Prostate gland (tissue), 2 donors: ENCODE results near the gene TXNRD2. TPM values are rescaled to one million over a fixed set of nuclear protein-coding genes. Genes with fewer than 3 reads are reported as not detected.
"Not testable (repeated sequence)": the region's sequence is repeated elsewhere in the genome, so short reads cannot be mapped to it uniquely, and the experiment has no call there.

Experiments used
- DNase-seq: peaks from one replicate; pipeline ENCODE4 v3.0.0-alpha.2; 2019; ENCODE audit warnings: low spot score
- H3K27ac ChIP-seq, 2 donors: fragments of 200-600 bp; sonication (generic); 2 replicates each; pipeline ENCODE4 v1.5.1; 2017 to 2019
- H3K27me3 ChIP-seq: fragments of 200-600 bp; sonication (generic); replicated peaks from 2 replicates; pipeline ENCODE4 v1.5.1; 2019; ENCODE audit not compliant: insufficient read depth
- H3K36me3 ChIP-seq, 2 donors: fragments of 200-600 bp; sonication (generic); 1 replicate in 1 of 2; 2 replicates in 1 of 2; pipeline versions ENCODE4 v1.5.1 to v1.8.1; 2017 to 2019
- H3K4me1 ChIP-seq: fragments of 200-600 bp; sonication (generic); replicated peaks from 2 replicates; pipeline ENCODE4 v1.5.1; 2019
- H3K4me3 ChIP-seq, 2 donors: fragments of 200-600 bp; sonication (generic); 2 replicates each; pipeline ENCODE4 v1.5.1; 2017 to 2019
- H3K9me3 ChIP-seq: fragments of 200-600 bp; sonication (generic); 2 replicates; pipeline ENCODE4 v1.5.1; 2017
- POLR2A ChIP-seq: fragments of 450-650 bp; IDR thresholded peaks from one replicate; pipeline ENCODE4 v1.6.1; 2016; ENCODE audit warnings: antibody characterized with exemption, mild to moderate bottlenecking
- POLR2AphosphoS5 ChIP-seq: sonication (generic); formaldehyde crosslinking; IDR thresholded peaks from one replicate; pipeline ENCODE4 v1.6.1; 2017; ENCODE audit warnings: antibody characterized with exemption
- WGBS: methylation state at CpG from one replicate; pipeline ENCODE4 v1.1.5; 2018; 5-methylcytosine and 5-hydroxymethylcytosine counted together
- intact Hi-C: fragments of 100-400 bp; cut with DNase I; formaldehyde crosslinking; loops from one replicate; pipeline ENCODE4 v1.14.2; 2022
- total RNA-seq, 2 donors: library from RNA; depleted of rRNA; stranded (reverse); fragments of >200 nt; gene quantifications; one replicate each; pipeline ENCODE4 v1.1.0, GENCODE V29; 2016
- TF ChIP-seq, protein P1 (sequence below), 4 experiments: fragments of 200-600 bp in 2 of 4; fragments of 450-650 bp in 2 of 4; sonication (generic) in 2 of 4; IDR thresholded peaks; 1 replicate in 3 of 4; 2 replicates in 1 of 4; pipeline ENCODE4 v1.5.1; 2016 to 2019; ENCODE audit warnings: antibody characterized with exemption in 4 of 4, mild to moderate bottlenecking in 2 of 4, moderate library complexity in 2 of 4

Gene TXNRD2
- total RNA-seq, 2 donors from 2014 or later = 62.1 to 84.5 TPM

DNA sequence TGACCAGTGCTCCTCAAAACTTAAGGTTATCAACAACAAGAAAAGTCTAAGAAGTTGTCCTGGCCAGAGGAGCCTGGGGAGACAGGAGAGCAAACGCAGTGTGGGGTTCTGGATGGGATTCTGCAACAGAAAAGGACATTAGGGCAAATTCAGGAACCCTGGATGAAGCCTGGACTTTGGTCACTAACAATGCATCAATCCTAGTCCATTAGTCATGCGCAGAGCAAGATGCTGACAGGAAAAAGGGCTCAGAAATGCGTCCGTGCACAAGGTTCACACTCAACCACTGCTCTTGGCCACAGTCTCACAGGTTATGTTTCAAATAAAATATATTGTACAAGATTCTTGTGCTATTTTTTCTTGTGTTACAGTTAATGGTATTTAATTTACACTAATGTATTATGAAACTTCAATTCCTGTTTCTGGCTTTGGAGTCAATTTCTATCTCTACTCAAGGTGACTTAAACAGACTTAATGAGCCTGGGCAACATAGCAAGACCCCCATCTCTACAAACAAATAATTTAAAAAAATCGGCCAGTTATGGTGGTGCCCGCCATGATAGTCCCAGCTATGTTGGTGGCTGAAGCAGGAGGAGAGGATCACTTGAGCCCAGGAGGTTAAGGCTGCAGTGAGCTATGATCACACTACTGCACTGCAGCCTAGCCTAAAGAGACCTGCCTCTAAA, 100.5 kb downstream of the TXNRD2 start:
- H3K4me1 ChIP-seq = peaks cover 9% of the 10 kb centered on the region
- H3K4me3 ChIP-seq = no peak overlapping the region
- H3K9me3 ChIP-seq = no peaks in the 10 kb centered on the region
- no peaks in the 10 kb centered on the region for H3K27me3 ChIP-seq
- H3K36me3 ChIP-seq = no peaks in the 10 kb centered on the region
- intact Hi-C loops = no loop called here
- no peak overlapping the region for H3K27ac ChIP-seq
- over 99% methylated on average over 6 of the region's 6 CpGs for WGBS
- no peak for DNase-seq
- TF ChIP-seq, protein P1, sequence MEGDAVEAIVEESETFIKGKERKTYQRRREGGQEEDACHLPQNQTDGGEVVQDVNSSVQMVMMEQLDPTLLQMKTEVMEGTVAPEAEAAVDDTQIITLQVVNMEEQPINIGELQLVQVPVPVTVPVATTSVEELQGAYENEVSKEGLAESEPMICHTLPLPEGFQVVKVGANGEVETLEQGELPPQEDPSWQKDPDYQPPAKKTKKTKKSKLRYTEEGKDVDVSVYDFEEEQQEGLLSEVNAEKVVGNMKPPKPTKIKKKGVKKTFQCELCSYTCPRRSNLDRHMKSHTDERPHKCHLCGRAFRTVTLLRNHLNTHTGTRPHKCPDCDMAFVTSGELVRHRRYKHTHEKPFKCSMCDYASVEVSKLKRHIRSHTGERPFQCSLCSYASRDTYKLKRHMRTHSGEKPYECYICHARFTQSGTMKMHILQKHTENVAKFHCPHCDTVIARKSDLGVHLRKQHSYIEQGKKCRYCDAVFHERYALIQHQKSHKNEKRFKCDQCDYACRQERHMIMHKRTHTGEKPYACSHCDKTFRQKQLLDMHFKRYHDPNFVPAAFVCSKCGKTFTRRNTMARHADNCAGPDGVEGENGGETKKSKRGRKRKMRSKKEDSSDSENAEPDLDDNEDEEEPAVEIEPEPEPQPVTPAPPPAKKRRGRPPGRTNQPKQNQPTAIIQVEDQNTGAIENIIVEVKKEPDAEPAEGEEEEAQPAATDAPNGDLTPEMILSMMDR (IDR thresholded peaks at IDR 0.05) = no peak
- TF ChIP-seq POLR2A (no peak), POLR2AphosphoS5 (no peak)

DNA sequence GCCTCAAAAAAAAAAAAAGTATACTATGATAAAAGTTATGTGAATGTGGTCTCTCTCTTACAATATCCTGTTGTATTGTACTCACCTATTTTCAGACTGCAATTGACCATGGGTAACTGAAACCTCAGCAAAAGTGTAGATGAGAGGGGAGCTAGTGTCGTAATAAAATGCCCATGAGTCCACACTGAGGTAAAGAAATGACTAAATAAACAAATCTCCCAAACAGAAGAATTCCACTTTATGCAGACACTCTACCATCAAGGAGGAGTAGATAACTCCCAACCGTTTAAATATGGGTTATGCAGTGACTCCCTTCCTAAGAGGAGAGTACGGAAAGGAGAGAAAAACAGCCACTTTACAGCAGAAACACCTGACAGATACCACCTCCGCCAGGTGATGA, 101.6 kb downstream of the TXNRD2 start:
- no peaks in the 10 kb centered on the region for H3K36me3 ChIP-seq
- no peak overlapping the region for H3K27ac ChIP-seq
- no peak for DNase-seq
- H3K9me3 ChIP-seq = no peaks in the 10 kb centered on the region
- H3K4me3 ChIP-seq = no peak overlapping the region
- TF ChIP-seq POLR2AphosphoS5 (no peak), POLR2A (no peak)
- TF ChIP-seq, protein P1 (IDR thresholded peaks at IDR 0.05) = no peak
- WGBS = 86% methylated on average over 4 of the region's 4 CpGs
- intact Hi-C loops = no loop called here
- no peaks in the 10 kb centered on the region for H3K27me3 ChIP-seq
- H3K4me1 ChIP-seq = peaks cover 9% of the 10 kb centered on the region

DNA sequence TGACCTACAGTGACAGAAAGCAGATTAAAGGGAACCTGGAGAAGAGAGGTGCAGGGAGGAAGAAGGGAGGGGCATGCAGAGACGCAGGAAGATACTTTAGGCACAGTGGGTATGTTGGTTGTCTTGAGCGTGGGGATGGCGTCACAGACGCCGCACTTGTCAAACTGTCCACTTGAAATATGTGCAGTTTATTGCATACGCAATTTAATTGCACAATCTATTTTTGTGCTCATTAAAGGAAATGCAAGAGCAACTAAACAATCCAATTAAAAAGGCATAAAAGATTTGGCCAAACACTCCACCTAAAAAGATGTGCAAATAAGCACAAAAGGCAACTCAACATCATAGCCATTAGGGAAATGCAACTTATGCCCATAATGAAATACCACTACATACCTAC, 103.7 kb downstream of the TXNRD2 start:
- Histone ChIP-seq H3K36me3 (no peaks in the 10 kb centered on the region), H3K4me3 (no peak overlapping the region), H3K27me3 (no peaks in the 10 kb centered on the region), H3K27ac (no peak overlapping the region), H3K4me1 (no peaks in the 10 kb centered on the region), H3K9me3 (no peaks in the 10 kb centered on the region)
- intact Hi-C loops = no loop called here
- WGBS = 91% methylated on average over 6 of the region's 6 CpGs
- no peak for DNase-seq
- TF ChIP-seq POLR2AphosphoS5 (no peak), POLR2A (no peak)
- TF ChIP-seq, protein P1 (IDR thresholded peaks at IDR 0.05) = no peak

DNA sequence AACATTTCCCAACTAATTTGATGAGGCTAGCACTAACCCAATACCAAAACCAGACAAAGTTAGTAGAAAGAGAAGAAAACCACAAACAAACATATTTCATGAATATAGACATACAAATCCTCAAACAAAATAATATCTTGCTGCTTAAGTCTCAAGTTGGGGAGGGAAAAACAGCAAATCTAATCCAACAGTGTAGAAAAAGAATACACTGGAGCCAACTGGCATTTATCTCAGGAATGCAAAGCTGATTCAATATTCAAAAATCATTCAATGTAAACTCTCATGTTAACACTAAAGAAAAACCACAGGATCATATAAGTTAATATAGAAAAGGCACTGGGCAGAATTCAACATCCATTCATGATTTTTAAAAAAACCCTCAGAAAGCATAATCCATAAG, 105.1 kb downstream of the TXNRD2 start:
- no peaks in the 10 kb centered on the region for H3K36me3 ChIP-seq
- no peak overlapping the region for H3K27ac ChIP-seq
- intact Hi-C loops = no loop called here
- no peak for DNase-seq
- no peaks in the 10 kb centered on the region for H3K4me1 ChIP-seq
- TF ChIP-seq POLR2A (no peak), POLR2AphosphoS5 (no peak)
- TF ChIP-seq, protein P1 (IDR thresholded peaks at IDR 0.05) = no peak
- no peaks in the 10 kb centered on the region for H3K27me3 ChIP-seq
- no peak overlapping the region for H3K4me3 ChIP-seq
- H3K9me3 ChIP-seq = no peaks in the 10 kb centered on the region

DNA sequence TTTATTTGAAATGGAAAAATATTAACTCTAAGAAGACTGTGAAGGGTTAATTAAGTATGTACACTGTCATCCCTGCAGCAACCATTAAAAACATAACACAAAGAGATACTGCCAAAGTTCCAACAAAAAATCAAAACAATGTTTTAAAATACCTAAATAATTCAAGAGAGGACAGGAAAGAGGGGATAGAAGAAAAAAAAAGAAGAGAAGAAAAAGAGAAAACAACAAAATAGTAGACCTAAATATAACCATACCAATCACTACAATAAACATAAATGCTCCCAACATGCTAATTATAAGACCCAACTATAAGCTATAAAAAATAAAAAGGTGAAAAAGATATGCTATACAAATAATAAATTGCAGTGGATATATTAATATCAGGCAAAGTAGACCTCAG, 107.0 kb downstream of the TXNRD2 start:
- intact Hi-C loops = no loop called here
- Histone ChIP-seq H3K4me1 (no peaks in the 10 kb centered on the region), H3K36me3 (no peaks in the 10 kb centered on the region), H3K9me3 (no peaks in the 10 kb centered on the region), H3K27ac (no peak overlapping the region), H3K27me3 (no peaks in the 10 kb centered on the region), H3K4me3 (no peak overlapping the region)
- TF ChIP-seq POLR2A = no peak
- TF ChIP-seq, protein P1 (IDR thresholded peaks at IDR 0.05) = no peak
- TF ChIP-seq POLR2AphosphoS5 = no peak
- DNase-seq = no peak

DNA sequence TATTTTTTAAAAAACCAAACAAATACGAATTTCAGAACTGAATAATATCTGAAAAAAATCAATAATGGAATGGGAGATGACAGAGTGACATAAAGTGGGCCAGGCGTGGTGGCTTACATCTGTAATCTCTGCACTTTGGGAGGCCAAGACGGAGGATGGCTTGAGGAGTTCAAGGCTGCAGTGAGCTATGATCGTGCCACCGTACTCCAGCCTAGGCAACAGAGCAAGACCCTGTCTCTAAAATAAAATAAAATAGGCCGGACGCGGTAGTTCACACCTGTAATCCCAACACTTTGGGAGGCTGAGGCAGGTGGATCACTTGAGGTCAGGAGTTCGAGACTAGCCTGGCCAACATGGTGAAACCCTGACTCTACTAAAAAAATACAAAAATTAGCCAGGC, 108.3 kb downstream of the TXNRD2 start:
- intact Hi-C loops = not testable (repeated sequence)
- WGBS = 96% methylated on average over 9 of the region's 9 CpGs

More for the DNA sequence above, 108.3 kb downstream of the TXNRD2 start:
- not testable (repeated sequence) for H3K27ac ChIP-seq, H3K27me3 ChIP-seq, H3K4me3 ChIP-seq, DNase-seq, H3K4me1 ChIP-seq, H3K36me3 ChIP-seq, H3K9me3 ChIP-seq
